Astrocyte of the hippocampus (primary cell): Measurements from ENCODE around the gene ZRANB3.

ENCODE experiments used
- DNase-seq: peaks from one replicate; pipeline ENCODE4 v3.0.0; 2011; ENCODE audit warnings: low read depth, low spot score

ZRANB3 gene

GRCh38 chr2:135175177-135175576 lies 355.8 kb downstream of the ZRANB3 start:
- no peak for DNase-seq

- no peak for DNase-seq
These were observed 356.3 kb downstream of the ZRANB3 start for GRCh38 chr2:135174810-135175093.

- no peak for DNase-seq
These were observed 356.8 kb downstream of the ZRANB3 start for GRCh38 chr2:135174049-135174809.

GRCh38 chr2:135169900-135170753 lies 360.9 kb downstream of the ZRANB3 start:
- peak; percentile 16 for DNase-seq

GRCh38 chr2:135168204-135168856 lies 362.7 kb downstream of the ZRANB3 start:
- DNase-seq = no peak

- no peak for DNase-seq
These were observed 363.7 kb downstream of the ZRANB3 start for GRCh38 chr2:135167273-135167672.

- peak; percentile 79 for DNase-seq
These were observed 366.6 kb downstream of the ZRANB3 start for GRCh38 chr2:135164431-135164830.

GRCh38 chr2:135163901-135164300 lies 367.1 kb downstream of the ZRANB3 start:
- no peak for DNase-seq

GRCh38 chr2:135163306-135163705 lies 367.7 kb downstream of the ZRANB3 start:
- no peak for DNase-seq

- no peak for DNase-seq
These were observed 368.2 kb downstream of the ZRANB3 start for GRCh38 chr2:135162786-135163185.

- no peak for DNase-seq
These were observed 368.6 kb downstream of the ZRANB3 start for GRCh38 chr2:135162377-135162776.

GRCh38 chr2:135159191-135159590 lies 371.8 kb downstream of the ZRANB3 start:
- no peak for DNase-seq

- no peak for DNase-seq
These were observed 373.2 kb downstream of the ZRANB3 start for GRCh38 chr2:135157856-135158255.

- no peak for DNase-seq
These were observed 376.1 kb downstream of the ZRANB3 start for GRCh38 chr2:135154962-135155361.

GRCh38 chr2:135152361-135152760 lies 378.7 kb downstream of the ZRANB3 start:
- no peak for DNase-seq

- DNase-seq = no peak
These were observed 379.4 kb downstream of the ZRANB3 start for GRCh38 chr2:135151615-135152014.

GRCh38 chr2:135150725-135151124 lies 380.3 kb downstream of the ZRANB3 start:
- no peak for DNase-seq

GRCh38 chr2:135149251-135149650 lies 381.8 kb downstream of the ZRANB3 start:
- no peak for DNase-seq

GRCh38 chr2:135144343-135144742 lies 386.7 kb downstream of the ZRANB3 start:
- DNase-seq = no peak

GRCh38 chr2:135142323-135142722 lies 388.7 kb downstream of the ZRANB3 start:
- DNase-seq = no peak

- DNase-seq = no peak
These were observed 390.4 kb downstream of the ZRANB3 start for GRCh38 chr2:135140606-135141005.

GRCh38 chr2:135132314-135132713 lies 398.7 kb downstream of the ZRANB3 start:
- peak; percentile 18 for DNase-seq

GRCh38 chr2:135130751-135131150 lies 400.3 kb downstream of the ZRANB3 start:
- no peak for DNase-seq
